Measurements from ENCODE around the gene P2RY11. TPM values are rescaled to one million over a fixed set of nuclear protein-coding genes. Genes with fewer than 3 reads are reported as not detected.

Gene P2RY11
- total and polyA plus RNA-seq, 2 donors (not counting 1 experiment from before 2014, with no cell fraction given), result 25.8 to 27.1 TPM

DNA sequence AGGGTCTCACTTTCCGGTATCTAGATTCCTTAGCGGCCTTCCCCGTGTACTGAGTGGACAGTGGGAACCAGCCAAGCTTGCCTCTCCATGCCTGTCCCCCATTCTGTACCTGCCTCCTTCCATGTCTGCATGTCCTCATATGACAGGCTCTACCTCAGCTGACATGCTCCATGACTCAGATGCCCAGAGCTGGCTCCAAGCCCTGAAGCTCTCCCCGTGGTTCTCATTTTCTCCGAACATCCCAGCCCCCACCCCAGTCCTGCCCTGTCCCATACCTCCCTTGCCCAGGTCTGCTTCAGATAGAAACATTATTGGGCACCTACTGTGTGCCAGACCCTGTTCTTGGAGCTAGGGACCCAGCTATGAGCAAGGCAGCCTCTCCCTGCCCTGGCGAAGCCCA is 42.4 kb upstream of the P2RY11 start:
- H3K27ac Mint-ChIP-seq, result no peak overlapping the region
- Histone ChIP-seq H3K9ac (ENCODE audit: low read length) (no peak overlapping the region), H3K4me2 (replicated peaks; ENCODE audit: low read depth, low read length, poor library complexity, severe bottlenecking) (no peak overlapping the region), H3K4me1 (ENCODE audit: control insufficient read depth in 2 of 2, insufficient read depth in 2 of 2, low read length in 2 of 2) (no peaks in the 10 kb centered on the region), H3K36me3 (replicated peaks in 1 of 2; ENCODE audit: control extremely low read depth in 1 of 2, control insufficient read depth in 1 of 2, extremely low read depth in 1 of 2, insufficient read depth in 2 of 2, low read length in 1 of 2) (no peaks in the 10 kb centered on the region), H4K20me1 (ENCODE audit: control insufficient read depth, insufficient read depth, low read length, poor library complexity, severe bottlenecking) (no peaks in the 10 kb centered on the region), H3K9me3 (ENCODE audit: control extremely low read depth in 1 of 3, control insufficient read depth in 2 of 3, insufficient read depth in 1 of 3, low read length in 2 of 3) (peaks cover 0 to 16% (median 5%) of the 10 kb centered on the region in 3 donors), H3K27ac (ENCODE audit: low read length in 2 of 2) (no peak overlapping the region), H2AFZ (ENCODE audit: insufficient read depth, low read depth, low read length, poor library complexity, severe bottlenecking) (no peak overlapping the region), H3K27me3 (replicated peaks in 1 of 4; ENCODE audit: control extremely low read depth in 1 of 4, control insufficient read depth in 3 of 4, insufficient read depth in 4 of 4, low read length in 3 of 4) (peaks cover 0 to 3% (median 0%) of the 10 kb centered on the region in 4 experiments), H3K79me2 (ENCODE audit: control insufficient read depth, insufficient read depth, low read length) (no peaks in the 10 kb centered on the region), H3K4me3 (ENCODE audit: control extremely low read depth in 1 of 5, extremely low read depth in 1 of 5, insufficient read depth in 1 of 5, low read depth in 2 of 5, low read length in 4 of 5) (no peak overlapping the region)
- CTCF ChIA-PET, result interaction anchor here (0.6 kb wide), 1 partner anchor 182 kb away, joined by 3 read pairs; no protein-coding TSS in a partner anchor
- ATAC-seq (ENCODE audit: low read depth), result no peak
- WGBS (ENCODE audit: insufficient coverage), result 82% methylated on average over 5 of the region's 6 CpGs
- H3K4me1 Mint-ChIP-seq, result no peaks in the 10 kb centered on the region
- H3K27me3 Mint-ChIP-seq, result peaks cover 29% of the 10 kb centered on the region
- no peak for TF ChIP-seq EZH2 (IDR thresholded peaks at IDR 0.05; ENCODE audit: borderline replicate concordance, insufficient read depth, low read depth, low read length, poor library complexity, severe bottlenecking)
- TF ChIP-seq, protein P1, sequence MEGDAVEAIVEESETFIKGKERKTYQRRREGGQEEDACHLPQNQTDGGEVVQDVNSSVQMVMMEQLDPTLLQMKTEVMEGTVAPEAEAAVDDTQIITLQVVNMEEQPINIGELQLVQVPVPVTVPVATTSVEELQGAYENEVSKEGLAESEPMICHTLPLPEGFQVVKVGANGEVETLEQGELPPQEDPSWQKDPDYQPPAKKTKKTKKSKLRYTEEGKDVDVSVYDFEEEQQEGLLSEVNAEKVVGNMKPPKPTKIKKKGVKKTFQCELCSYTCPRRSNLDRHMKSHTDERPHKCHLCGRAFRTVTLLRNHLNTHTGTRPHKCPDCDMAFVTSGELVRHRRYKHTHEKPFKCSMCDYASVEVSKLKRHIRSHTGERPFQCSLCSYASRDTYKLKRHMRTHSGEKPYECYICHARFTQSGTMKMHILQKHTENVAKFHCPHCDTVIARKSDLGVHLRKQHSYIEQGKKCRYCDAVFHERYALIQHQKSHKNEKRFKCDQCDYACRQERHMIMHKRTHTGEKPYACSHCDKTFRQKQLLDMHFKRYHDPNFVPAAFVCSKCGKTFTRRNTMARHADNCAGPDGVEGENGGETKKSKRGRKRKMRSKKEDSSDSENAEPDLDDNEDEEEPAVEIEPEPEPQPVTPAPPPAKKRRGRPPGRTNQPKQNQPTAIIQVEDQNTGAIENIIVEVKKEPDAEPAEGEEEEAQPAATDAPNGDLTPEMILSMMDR (IDR thresholded peaks at IDR 0.05), result no peak
- intact Hi-C loops (cut with micrococcal nuclease), result no loop called here
- no peak overlapping the region for H3K4me3 Mint-ChIP-seq
- POLR2A ChIA-PET, result no interaction called here
- no peaks in the 10 kb centered on the region for H3K9me3 Mint-ChIP-seq (ENCODE audit: insufficient read depth)
- no peak for DNase-seq

DNA sequence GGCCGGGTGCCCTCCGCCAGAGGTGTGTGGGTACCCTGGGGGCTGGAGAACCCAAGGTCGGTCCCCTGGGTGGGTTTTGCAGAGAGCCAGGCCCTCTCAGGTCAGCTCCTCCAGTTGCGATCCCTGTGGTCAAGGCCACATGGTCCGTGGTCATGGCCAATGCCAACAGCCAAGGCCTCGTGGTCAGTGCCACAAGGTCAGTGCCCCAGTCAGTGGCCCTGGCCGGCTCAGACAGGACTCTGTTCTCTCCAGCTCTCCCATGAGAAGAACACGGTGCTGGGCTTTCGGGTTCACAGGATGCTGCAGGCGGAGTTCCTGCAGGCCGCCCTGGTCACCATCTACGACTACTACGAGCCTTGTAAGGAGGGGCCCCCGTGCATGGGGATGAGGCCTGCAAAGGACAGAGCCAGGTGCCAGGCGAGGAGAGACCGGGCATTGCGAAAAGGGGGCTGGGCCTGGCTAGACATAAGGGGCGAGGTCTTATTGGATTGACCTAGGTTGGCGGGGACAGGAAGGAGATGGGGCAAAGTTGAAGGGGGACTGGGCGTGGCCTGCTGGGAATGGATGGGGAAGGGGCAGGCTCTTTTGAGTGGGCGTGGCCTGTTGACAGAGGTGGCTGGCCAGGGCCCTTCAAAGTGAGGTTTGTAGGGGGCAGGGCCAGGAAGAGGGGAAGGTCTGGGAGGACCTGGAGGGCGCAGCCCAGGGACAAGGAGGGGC is 40.6 kb upstream of the P2RY11 start:
- H3K27ac Mint-ChIP-seq, result no peak overlapping the region
- no peak for TF ChIP-seq EZH2 (IDR thresholded peaks at IDR 0.05; ENCODE audit: borderline replicate concordance, insufficient read depth, low read depth, low read length, poor library complexity, severe bottlenecking)
- TF ChIP-seq, protein P1 (IDR thresholded peaks at IDR 0.05), result no peak

More for the DNA sequence above, 40.6 kb upstream of the P2RY11 start:
- Histone ChIP-seq H3K36me3 (replicated peaks in 1 of 2; ENCODE audit: control extremely low read depth in 1 of 2, control insufficient read depth in 1 of 2, extremely low read depth in 1 of 2, insufficient read depth in 2 of 2, low read length in 1 of 2) (no peaks in the 10 kb centered on the region), H4K20me1 (ENCODE audit: control insufficient read depth, insufficient read depth, low read length, poor library complexity, severe bottlenecking) (no peaks in the 10 kb centered on the region), H3K4me2 (replicated peaks; ENCODE audit: low read depth, low read length, poor library complexity, severe bottlenecking) (no peak overlapping the region), H2AFZ (ENCODE audit: insufficient read depth, low read depth, low read length, poor library complexity, severe bottlenecking) (no peak overlapping the region), H3K79me2 (ENCODE audit: control insufficient read depth, insufficient read depth, low read length) (no peaks in the 10 kb centered on the region), H3K4me3 (ENCODE audit: control extremely low read depth in 1 of 5, extremely low read depth in 1 of 5, insufficient read depth in 1 of 5, low read depth in 2 of 5, low read length in 4 of 5) (no peak overlapping the region), H3K27me3 (replicated peaks in 1 of 4; ENCODE audit: control extremely low read depth in 1 of 4, control insufficient read depth in 3 of 4, insufficient read depth in 4 of 4, low read length in 3 of 4) (peaks cover 0 to 3% (median 0%) of the 10 kb centered on the region in 4 experiments), H3K9me3 (ENCODE audit: control extremely low read depth in 1 of 3, control insufficient read depth in 2 of 3, insufficient read depth in 1 of 3, low read length in 2 of 3) (peaks cover 0 to 25% (median 8%) of the 10 kb centered on the region in 3 donors), H3K9ac (ENCODE audit: low read length) (no peak overlapping the region), H3K27ac (ENCODE audit: low read length in 2 of 2) (no peak overlapping the region), H3K4me1 (ENCODE audit: control insufficient read depth in 2 of 2, insufficient read depth in 2 of 2, low read length in 2 of 2) (no peaks in the 10 kb centered on the region)
- no peak overlapping the region for H3K4me3 Mint-ChIP-seq
- no peak for DNase-seq
- intact Hi-C loops (cut with micrococcal nuclease), result no loop called here
- ChIA-PET CTCF (no interaction called here), POLR2A (no interaction called here)
- peaks cover 25% of the 10 kb centered on the region for H3K27me3 Mint-ChIP-seq
- WGBS (ENCODE audit: insufficient coverage), result 81% methylated on average over 22 of the region's 22 CpGs
- no peak for ATAC-seq (ENCODE audit: low read depth)
- no peaks in the 10 kb centered on the region for H3K4me1 Mint-ChIP-seq
- no peaks in the 10 kb centered on the region for H3K9me3 Mint-ChIP-seq (ENCODE audit: insufficient read depth)

Data from B cell (primary cell).